Neural crest cell (in vitro differentiated cells): ENCODE measurements around the gene DNAH1. TPM values are rescaled to one million over a fixed set of nuclear protein-coding genes. Genes with fewer than 3 reads are reported as not detected.

Experiments
- DNase-seq: peaks from one replicate; pipeline ENCODE4 v3.0.0; 2021; ENCODE audit warnings: low read depth, mixed read lengths, low spot score
- H3K27ac Mint-ChIP-seq: one replicate; pipeline ENCODE4 v1.8.0; 2021; ENCODE audit warnings: mild to moderate bottlenecking, mixed read lengths; ENCODE audit not compliant: unreplicated experiment
- H3K27me3 Mint-ChIP-seq: 2 replicates; pipeline ENCODE4 v1.8.0; 2021; ENCODE audit warnings: low read depth, mild to moderate bottlenecking, mixed read lengths
- H3K36me3 Mint-ChIP-seq: 2 replicates; pipeline ENCODE4 v1.8.0; 2021; ENCODE audit warnings: low read depth, mild to moderate bottlenecking, mixed read lengths
- H3K4me1 Mint-ChIP-seq: 2 replicates; pipeline ENCODE4 v1.8.0; 2021; ENCODE audit warnings: mixed read lengths
- H3K4me3 Mint-ChIP-seq: one replicate; pipeline ENCODE4 v1.8.0; 2021; ENCODE audit warnings: mild to moderate bottlenecking, mixed read lengths
- H3K9me3 Mint-ChIP-seq: 2 replicates; pipeline ENCODE4 v1.8.0; 2021; ENCODE audit warnings: mixed read lengths
- total RNA-seq: library from RNA; stranded (reverse); gene quantifications from 2 replicates; pipeline ENCODE4 v1.2.1, GENCODE V29; 2021
- TF ChIP-seq, protein P1 (sequence below): fragments of 200-600 bp; sonication (generic); conservative IDR thresholded peaks from 2 replicates; pipeline ENCODE4 v1.5.0; 2021; ENCODE audit warnings: antibody characterized with exemption, mild to moderate bottlenecking

Gene DNAH1
- total RNA-seq, 1 donor from 2014 or later: 3.2 TPM

DNA sequence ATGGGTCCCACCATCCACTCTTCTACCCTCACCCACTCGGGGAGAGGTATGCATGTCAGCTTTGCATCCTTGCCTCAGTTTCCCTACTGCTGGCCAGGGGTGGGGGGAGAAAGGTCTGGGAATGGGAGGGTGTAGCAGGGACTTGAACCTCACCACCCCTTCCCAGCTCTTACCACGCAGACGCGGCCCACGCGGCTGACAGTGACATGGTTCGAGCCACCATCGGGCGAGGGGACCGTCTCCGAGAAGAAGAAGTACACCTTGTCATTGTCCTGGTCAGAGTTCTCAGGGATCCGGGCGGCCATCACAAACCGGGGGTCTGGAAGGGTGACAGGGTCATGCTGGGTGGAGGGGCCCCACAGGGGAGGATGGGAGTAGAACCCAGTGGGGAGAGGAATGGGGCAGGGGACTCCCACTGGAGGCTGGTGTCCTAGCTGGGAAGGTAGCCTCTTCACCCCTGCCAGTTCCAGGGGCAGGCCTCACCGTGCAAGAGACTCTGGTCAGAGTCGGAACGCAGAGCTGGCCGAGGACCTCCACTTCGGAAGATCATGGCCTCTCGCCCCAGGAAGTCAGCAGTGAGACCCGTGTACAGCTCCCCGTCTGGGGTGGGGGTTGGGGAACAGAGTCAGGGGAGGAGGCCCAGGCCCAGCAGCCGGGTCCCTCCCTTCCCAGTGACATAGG, 125.1 kb downstream of the DNAH1 start:
- peaks cover 7% of the 10 kb centered on the region for H3K4me1 Mint-ChIP-seq
- no peaks in the 10 kb centered on the region for H3K36me3 Mint-ChIP-seq
- H3K9me3 Mint-ChIP-seq: no peaks in the 10 kb centered on the region
- H3K4me3 Mint-ChIP-seq: no peak overlapping the region
- DNase-seq: no peak
- no peaks in the 10 kb centered on the region for H3K27me3 Mint-ChIP-seq
- TF ChIP-seq, protein P1, sequence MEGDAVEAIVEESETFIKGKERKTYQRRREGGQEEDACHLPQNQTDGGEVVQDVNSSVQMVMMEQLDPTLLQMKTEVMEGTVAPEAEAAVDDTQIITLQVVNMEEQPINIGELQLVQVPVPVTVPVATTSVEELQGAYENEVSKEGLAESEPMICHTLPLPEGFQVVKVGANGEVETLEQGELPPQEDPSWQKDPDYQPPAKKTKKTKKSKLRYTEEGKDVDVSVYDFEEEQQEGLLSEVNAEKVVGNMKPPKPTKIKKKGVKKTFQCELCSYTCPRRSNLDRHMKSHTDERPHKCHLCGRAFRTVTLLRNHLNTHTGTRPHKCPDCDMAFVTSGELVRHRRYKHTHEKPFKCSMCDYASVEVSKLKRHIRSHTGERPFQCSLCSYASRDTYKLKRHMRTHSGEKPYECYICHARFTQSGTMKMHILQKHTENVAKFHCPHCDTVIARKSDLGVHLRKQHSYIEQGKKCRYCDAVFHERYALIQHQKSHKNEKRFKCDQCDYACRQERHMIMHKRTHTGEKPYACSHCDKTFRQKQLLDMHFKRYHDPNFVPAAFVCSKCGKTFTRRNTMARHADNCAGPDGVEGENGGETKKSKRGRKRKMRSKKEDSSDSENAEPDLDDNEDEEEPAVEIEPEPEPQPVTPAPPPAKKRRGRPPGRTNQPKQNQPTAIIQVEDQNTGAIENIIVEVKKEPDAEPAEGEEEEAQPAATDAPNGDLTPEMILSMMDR: no peak
- no peak overlapping the region for H3K27ac Mint-ChIP-seq

DNA sequence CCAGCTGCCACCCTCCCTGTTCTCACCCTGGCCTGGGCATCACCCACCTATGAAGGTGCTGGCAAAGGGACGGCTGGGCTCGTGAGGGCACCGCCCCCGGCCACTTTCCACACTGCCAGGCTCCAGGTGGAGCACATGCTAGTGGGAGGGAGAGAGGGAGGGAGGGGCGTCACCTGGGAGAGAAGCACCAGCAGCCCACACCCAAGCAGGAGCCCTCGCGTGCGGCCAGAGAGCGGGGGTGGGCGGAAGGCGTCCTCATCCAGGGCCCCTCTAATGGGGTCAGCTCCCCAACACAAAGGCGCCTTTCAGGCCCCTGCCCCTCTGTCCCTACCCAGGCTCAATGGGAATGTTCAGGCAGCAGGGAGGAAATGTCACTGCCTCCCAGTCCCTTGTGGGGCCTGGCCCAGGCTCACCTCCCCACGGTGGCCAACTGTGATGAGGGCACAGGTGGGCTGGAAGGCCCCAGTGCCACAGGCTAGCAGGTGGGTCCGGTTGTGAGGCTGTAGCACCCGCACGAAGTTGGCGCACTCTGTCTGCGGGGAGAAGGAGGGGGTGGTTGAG, 125.7 kb downstream of the DNAH1 start:
- no peak for DNase-seq
- Mint-ChIP-seq H3K36me3 (no peaks in the 10 kb centered on the region), H3K9me3 (no peaks in the 10 kb centered on the region), H3K4me3 (no peak overlapping the region), H3K27me3 (no peaks in the 10 kb centered on the region), H3K4me1 (peaks cover 8% of the 10 kb centered on the region), H3K27ac (no peak overlapping the region)
- TF ChIP-seq, protein P1: no peak

DNA sequence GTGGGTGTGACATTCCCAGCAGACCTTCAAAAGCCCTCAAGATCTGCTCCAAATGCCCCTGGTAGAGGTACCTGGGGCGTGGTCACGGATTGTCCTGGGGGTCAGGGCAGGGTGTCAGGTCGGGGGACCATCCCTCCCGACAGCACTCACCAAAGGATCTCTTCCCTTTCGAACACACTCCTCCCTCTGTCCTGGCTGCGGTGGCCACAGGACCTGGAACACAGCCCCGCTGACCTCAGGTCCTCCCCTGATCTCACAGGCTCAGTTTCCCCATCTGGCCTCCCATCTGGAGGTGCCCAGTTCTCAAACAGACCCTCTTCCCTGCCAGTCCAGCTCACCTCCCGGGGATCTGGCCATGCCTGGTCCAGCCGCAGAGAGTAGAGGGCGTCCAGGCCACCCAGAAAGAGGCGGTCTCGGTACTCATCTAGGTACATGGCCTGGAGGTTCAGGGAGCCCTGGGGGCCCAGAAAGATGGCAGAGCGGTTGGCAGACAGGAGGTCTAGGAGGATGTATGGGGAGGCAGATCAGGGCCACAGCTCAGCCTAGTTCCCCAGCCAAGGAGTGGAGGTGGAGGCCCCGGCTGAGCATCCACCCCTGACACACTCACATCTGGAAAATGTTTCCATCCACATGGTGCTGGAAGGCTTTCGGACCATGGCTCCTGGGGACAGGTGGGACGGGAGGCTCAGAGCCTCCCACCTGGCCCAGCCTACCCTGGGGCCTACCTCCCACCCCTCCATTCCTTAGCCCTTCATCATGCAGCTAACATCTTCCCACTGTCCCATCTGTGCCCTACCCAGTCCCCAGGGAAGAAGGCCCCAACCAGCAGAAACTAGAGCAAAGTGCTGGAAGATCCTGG, 126.5 kb downstream of the DNAH1 start:
- H3K4me3 Mint-ChIP-seq: no peak overlapping the region
- no peaks in the 10 kb centered on the region for H3K36me3 Mint-ChIP-seq
- peak overlapping the region; percentile 87 for H3K27ac Mint-ChIP-seq
- no peak for DNase-seq
- TF ChIP-seq, protein P1: no peak
- no peaks in the 10 kb centered on the region for H3K9me3 Mint-ChIP-seq
- H3K27me3 Mint-ChIP-seq: no peaks in the 10 kb centered on the region
- H3K4me1 Mint-ChIP-seq: peaks cover 12% of the 10 kb centered on the region

DNA sequence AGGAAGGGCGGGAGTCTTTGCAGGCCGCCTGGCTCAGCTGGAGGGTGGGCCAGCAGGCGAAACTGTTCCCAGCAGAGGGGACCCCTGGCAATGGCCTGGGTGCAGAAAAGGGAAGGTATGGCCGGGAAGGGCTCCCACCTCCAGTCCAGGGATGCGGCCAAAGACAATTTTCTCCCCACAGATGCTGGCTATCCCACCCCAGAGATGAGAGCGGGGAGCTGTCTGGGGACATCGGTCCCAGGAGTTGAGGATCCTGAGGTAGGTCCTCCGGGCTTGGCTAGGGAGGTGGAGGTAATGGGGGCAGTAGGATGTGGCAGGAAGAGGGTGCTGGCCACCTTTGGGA, 127.1 kb downstream of the DNAH1 start:
- DNase-seq: no peak

More for the DNA sequence above, 127.1 kb downstream of the DNAH1 start:
- Mint-ChIP-seq H3K27ac (no peak overlapping the region), H3K36me3 (no peaks in the 10 kb centered on the region), H3K4me3 (no peak overlapping the region), H3K27me3 (no peaks in the 10 kb centered on the region), H3K9me3 (no peaks in the 10 kb centered on the region), H3K4me1 (peaks cover 12% of the 10 kb centered on the region)
- TF ChIP-seq, protein P1: no peak
